Stimulated activated CD8-positive, alpha-beta memory T cell treated with anti-CD3 and anti-CD28 coated beads, Interleukin-12 subunit alpha, Interleukin-12 subunit beta, amount 100 ng/mL, for 24 hours (primary cell): ENCODE data around the gene EPAS1.

Experiments used
- DNase-seq: peaks from one replicate; pipeline ENCODE4 v3.0.0-alpha.2; 2020; ENCODE audit errors: extremely low read depth

The EPAS1 gene

DNA sequence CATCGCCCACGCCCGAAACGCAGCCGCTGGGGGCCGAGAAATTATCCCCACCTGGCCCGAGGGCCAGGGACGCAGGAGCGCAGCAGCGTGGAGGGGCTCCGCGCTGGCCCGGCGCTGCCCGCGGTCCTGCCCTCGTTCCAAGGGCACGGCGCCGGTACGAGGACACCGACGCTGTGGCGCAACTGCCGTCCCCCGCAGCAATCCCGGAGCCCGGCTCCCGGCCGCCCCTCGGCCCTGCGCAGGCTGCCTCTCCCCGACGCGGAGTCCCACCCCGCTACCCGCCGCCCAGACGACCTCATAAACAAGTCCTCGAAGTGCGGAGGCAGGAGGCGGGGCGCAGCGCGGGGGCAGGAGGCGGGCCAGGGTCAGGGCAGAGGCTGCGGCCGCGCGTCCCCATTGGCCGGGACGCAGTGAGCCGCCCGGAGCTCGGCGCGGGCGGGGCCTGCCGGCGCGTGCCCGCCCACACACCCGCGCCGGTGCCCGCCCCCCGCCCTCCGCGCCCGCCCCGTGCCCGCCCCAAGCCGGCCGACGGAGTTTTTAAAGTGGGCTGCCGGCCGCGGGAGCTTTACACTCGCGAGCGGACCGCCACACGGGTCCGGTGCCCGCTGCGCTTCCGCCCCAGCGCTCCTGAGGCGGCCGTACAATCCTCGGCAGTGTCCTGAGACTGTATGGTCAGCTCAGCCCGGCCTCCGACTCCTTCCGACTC lies at the start of gene EPAS1:
TSS of gene EPAS1 (plus strand) at position 568 of the 706 bp plus-strand sequence. CDS start 505 bp downstream, outside the sequence.
- DNase-seq, result peak; percentile 54

DNA sequence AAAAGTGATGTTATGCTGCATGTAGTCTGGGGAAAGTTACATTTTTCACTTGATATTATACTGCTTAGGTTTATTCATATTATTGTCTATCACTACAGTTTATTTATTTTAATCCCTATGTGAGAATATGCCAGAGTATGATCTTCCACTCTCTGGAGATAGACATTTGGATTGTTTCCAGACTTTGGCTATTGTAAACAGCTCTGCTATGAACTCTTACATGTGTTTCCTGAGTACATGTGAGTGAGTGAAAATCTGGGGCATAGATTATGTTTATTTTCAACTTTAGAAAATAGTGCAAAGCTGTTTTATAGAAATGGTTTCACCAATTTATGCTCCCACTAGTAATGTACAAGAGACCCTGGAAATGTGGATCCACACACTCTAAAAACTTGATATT lies 49.0 kb upstream of the EPAS1 start:
- DNase-seq, result no peak

DNA sequence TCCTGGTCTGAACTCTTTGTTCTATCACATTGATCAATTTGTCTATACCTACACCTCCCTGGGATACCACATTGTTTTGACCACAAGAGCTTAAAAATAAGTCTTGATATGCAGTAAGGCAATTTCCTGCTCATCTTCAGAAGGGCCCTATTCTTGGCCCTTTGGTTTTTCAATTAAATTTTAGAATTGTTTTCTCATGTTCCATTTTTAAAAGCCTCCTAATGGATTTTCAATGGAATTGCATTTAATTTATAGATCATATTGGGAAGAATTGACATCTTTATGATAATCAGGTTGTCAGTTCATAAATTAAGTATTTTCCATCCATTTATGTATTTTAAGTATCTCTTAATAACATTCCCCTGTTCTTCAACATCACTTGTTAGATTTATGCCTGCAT lies 47.6 kb upstream of the EPAS1 start:
- no peak for DNase-seq

DNA sequence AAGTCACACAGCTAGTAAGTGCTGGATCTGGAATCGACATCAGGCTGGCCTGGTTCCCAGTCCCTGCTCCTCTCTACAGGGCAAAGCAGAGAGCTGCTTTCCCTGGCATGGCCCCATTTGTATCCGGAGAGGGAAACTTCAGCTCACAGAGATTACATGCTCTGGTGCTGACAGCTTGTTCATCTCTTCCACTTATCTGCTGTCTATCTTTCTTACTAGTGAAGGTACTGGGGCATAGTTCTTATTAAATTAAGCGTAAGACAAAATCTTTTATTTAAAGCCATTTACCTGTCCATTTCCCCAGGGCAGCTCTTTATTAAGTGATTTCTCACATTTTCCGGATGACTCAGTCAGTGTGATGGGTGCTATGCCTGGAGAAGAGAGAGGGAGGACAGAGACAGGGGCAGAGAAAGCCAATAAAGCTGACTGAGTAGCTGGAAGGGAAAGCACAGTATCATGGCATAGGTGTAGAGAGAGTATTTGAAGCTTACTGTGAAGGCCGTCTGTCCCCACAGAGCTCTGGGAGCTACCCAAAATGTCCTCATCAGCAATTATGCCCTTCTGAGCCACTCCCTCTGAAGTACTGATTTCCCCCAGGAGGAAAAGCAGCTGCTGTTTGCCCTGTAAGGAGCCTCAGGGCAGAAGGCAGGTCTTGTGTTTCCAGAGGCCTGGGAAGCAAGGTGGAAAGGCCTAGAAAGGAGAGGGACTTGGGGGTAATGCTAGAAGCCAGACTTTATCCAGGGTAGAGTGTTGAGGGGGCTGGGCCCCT lies 44.1 kb upstream of the EPAS1 start:
- no peak for DNase-seq

DNA sequence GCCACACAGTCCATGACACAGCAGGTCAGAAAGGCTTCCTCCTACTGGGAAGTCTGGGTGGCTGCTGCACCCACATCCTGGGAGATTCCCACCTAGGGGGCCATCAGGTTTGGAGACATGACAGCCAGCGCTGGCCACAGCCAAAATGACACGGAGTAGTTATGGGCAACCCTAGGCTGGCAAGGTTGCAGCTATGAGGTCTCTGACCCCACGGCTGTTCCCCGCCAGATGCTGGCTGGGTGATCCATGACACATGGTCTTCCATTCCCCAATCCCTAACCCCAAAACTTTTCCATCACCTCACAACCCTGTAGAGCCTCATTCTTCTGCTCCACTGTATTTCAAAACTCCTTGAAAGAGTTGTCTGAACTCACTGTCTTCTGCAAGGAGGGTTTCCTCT lies 42.7 kb upstream of the EPAS1 start:
- DNase-seq, result no peak

DNA sequence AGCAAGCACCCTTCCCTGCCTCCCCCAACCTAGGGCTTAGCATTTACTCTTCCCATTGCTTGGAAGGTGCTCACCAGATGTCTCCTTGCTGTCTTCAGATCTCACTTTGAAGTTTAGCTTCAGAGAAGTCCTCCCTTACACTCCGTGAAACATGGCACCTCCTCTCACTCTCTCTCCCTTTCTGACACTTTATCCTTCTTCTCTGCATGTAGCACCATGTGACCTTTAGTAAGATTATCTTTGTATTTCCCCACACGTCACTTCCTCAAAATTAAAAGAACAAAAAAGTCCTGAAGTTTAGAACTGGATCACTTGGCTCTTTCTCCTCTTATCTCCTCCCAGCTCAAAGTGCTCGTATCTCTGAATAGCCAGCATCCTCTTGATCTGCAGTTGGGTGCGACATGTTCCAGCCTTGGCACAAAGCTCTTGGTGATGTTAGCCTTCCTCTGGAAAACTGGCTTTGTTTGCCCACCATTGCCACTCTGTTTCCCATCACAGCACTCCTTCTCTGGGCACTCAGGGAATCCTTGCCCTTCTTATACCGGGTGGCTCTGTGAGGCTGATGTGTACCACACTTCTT lies 40.6 kb upstream of the EPAS1 start:
- no peak for DNase-seq

DNA sequence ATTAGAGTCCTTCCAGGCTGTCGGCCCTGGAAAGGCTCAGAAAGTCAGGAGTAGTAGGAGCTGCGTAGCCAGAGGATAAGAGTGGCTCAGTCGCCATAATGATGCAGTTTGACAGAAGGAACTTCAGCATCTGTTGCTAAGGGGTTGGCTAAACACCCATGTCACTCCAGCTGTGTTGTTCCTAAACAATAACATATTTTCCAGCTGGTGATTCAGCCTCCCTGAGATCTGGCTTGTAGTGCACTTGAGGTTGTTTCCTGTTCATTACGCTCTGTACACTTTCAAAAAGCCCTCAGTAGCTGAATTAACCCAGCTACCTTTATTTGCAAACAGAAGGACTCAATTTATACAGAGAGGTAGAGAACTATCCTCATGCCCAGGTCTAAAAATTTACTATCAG lies 39.7 kb upstream of the EPAS1 start:
- DNase-seq, result no peak

DNA sequence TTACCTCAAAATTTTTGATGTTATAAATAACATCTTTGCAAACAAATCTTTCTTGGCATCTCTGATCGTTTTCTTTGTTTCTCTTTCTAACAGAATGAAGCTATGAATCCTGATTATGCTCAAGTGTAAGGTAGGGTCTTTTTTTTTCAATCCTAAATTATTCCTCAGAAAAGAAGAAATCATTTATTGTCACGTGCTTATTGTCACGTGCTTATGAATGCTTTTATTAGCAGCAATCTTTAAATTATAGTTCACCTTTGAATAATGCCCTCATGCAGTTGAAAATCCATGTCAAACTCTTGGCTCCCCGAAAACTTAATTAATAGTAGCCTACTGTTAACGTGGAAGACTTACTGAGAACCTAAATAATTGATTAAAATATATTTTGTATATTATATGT lies 39.2 kb upstream of the EPAS1 start:
- no peak for DNase-seq

DNA sequence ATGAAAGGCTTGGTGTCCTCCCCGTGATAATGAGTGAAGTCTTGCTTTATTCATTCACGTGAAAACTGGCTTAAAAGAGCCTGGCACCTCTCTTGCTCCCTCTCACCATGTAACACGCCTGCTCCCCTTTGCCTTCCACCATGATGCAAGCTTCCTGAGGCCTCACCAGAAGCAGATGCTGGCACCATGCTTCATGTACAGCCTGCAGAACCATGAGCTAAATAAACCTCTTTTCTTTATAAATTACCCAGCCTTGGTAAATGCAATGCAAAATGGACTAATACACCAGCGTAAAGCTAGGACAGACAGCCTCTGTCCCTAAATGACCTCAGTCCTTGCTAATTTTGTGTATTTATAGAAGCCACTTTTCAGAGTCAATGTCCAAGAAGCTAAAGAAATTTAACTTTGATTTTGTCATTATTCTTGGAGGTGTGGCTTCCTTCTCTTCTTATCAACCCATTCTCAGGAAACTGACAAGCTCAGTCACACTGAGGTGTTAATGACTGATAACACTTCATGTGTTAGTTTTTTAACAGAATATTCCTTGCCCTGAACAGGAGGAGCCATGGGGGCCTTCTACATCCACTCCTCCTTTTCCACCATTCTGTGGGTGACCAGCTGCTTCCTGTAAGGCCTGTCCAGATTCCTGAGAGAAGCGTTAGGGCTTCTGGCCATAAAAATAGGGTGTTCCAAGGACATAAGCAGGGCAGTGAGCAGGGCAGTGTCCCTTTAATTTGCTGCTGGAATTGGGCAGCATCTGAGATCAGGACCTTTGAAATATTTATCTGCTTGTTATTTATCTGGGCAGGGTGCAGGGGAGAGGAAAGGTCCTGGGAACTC lies 38.0 kb upstream of the EPAS1 start:
- DNase-seq, result no peak

DNA sequence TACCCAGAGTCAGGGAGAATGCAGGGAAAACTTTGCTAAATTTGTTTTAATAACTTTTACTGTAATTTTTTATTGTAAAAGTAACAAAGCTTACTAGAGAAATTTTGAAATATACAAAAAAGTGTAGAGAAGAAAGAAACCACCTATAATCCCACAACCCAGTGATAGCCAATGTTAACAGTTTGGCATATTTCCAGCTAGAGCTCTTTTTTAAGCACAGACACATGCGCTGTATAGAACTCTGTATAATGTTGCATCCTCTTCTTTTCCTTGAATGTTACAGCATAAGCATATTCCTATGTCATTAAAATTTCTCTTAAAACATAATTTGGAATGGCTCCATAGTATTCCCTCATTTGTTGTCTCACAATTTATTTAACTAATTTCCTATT lies 37.4 kb upstream of the EPAS1 start:
- DNase-seq, result no peak

DNA sequence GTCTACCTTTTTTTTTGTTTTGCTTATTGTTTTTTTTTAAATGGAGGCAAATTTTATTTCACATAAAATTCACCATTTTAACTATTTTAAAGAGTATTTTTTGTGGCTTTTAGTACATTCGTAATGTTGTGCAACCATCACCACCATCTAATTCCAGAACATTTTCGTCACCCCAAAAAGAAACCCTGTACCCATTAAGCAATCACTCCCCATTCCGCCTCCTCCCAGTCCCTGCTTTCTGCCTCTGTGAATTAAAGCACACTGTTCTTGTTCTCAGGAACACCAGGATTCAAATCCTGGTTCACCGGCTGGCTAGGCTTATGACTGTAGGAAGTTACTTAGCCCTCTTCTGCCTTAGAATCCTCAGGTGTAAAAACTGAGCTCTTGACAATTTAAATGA lies 36.9 kb upstream of the EPAS1 start:
- no peak for DNase-seq

DNA sequence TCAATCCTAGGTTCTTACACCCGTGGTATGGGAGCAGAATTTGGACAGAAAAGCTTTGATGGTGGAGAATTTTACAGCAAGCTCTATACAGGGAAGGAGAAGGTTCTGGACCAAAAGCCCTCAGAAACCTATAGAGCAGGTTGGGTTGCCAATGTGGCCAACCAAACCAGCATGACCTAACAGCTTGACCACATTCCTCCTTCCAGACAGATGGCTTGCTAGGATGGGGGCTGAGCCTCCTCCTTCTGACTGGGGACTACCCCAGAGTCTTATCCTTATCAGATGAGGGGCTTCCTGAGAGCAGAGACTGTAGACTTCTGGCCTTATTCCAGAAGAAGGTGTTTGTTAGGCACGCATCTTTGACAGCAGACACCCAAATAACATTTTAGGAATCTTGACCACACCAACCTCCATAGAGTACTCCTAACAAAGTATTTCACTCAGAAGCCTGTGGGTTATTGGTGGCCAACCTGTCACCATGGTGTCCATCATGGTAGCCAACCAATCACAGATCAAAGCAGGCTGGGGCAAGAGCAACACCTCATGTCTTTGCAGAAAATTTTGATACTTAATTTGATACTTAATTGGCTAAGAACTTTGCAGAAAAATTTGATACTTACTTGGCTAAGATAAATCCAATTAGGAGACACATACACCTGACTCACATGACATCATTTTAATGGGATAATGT lies 34.8 kb upstream of the EPAS1 start:
- no peak for DNase-seq

DNA sequence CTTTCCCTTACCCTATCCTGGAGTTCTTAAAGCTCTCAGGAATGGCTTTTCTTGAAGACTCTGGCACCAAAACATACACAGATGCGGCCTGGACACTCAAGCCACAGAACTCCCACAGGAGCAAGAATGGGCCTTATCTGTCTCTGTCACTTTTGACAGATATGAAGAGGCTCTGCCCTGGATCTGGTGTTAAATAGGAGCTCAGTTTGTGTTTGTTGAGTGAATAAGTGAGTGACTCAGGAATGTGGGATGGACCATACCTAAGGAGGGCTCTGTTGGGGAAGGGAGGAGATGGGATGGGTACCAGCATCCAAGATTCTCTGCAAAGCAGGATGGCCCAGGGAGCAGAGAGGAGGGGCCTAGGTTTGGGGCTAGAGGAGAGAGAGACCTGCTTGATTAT lies 33.9 kb upstream of the EPAS1 start:
- DNase-seq, result no peak

DNA sequence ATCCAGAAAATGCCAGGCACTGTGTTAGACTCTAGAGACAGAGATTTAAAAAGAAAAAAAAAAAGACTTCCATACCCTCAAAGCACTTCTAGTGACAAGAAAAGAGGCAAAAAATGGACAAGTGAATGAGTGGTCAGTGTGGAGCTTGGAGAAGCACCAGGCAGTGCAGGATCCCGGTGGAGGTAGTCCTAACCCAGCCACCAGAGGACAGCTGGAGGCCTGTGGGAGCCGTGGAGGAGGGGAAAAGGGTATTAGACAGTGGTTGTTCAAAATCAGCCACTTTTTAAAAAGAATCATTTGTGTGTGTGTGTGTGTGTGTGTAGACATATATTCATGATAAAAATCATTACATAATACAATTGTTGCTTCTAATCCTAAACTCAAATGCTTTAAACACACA lies 32.8 kb upstream of the EPAS1 start:
- no peak for DNase-seq

DNA sequence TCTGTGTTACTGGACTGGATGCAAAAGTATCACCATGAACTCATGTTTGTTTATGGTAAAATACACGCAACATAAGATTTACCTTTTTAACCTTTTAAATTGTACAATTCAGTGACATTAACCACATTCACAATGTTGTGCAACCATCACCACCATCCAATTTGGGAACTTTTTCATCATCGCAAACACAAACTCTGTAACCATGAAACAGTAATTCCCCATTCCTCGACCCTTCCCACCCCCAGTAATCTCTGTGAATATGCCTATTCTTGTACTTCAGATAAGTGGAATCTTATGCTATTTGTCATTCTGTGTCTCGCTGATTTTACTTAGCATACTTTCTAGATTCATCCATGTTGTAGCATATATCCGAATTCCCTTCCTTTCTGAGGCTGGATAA lies 31.1 kb upstream of the EPAS1 start:
- no peak for DNase-seq

DNA sequence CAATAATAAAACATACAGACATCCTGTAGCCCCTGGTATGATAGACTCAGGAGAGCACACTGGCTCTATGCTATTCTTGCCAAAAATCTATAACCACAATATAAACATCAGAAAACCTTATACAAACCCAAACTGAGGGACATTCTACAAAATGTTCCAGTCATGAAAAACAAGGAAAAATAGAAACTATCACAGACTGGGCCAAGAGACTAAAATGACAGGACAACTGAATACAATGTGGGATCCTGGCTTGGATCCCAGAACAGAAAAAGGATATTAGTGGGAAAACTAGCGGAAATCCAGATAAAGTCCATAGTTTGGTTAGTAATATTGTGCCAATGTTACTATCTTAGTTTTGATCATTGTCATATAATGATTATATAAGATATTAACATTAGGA lies 29.6 kb upstream of the EPAS1 start:
- DNase-seq, result no peak

DNA sequence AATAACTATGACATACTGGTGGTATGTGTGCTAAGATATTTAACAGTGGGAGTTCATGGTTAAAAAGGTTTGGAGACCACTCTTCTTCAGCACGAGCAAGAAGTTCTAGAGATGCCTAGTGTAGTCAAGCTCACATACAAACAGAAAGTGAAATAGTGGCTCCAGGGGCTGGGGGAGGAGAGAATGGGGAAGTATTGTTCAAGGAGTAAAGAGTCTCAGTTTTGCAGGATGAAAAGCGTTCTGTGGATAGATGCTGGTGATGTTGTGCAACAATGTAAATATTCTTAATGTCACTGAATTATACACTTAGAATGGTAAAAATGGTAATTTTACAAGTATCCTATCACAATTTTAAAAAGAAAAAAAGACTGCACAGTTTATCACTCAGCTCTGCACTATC lies 29.0 kb upstream of the EPAS1 start:
- no peak for DNase-seq

DNA sequence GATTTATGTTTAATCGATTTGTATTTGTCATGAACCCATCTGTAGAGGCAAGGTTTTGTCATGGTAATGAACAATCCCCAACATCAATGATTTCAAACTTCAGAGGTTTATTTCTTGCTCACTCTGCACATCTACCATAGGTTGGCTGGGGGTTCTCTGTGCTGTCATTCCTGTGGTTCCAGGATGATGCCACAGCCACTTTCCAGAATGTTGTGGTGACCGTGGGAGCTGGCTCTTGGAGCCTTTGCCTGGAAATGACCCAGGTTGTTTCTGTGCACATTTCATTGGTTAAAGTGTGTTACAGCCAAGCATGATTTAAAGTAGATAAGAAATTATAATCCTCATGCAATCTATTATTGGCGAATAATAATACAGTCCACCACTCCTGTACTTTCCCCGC lies 28.2 kb upstream of the EPAS1 start:
- DNase-seq, result no peak

DNA sequence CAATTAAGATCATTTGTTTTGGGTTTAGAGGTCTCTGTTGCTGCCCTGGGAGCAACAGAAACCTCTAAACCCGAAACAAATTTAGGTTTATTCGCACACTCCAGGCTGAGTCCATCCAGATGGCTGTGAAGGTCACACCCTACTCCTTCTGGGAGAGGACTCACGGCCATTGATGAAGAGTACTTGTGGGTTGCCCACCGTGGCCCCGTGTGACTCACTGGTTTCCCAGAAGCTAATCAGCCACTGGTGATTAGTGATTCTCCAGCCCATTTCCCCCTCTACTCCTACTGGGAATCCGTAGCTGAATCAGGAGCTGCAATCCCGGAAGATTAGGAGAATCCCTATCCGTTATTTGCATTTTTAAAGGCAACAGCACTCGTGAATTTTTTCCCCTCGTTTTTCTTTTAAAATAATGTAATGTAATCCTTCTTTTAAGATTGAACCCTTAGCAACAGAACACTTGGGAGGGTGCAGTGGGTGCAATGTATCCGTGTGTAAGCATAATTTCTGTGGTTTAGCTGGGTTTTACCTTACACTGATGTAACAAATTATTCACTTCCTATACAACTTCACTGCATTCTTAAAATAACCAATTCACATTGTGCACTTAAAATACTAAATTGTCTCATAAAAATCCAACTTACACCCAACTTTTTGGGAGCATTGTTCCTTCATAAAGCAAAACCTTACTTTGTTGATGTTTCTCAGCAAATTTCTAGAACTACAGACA lies 27.5 kb upstream of the EPAS1 start:
- DNase-seq, result no peak

DNA sequence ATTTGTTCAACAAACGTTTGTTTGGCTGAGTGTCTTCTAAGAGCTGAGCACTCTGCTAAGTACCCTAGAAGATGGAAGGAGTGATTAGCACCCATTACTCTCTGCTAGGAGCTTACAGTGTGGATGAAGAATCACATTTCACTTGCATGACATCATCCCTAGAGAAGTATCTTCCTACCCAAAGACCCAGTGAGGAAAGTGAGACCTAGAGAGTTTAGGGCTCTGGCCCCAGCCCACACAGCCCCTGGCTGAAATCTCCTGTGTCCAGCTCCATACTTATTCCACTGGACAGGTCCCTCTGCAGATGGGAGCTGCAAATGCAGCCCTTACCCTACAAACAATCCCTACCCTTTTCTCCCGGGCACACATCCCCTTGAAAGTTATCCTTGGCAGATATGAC lies 26.8 kb upstream of the EPAS1 start:
- DNase-seq, result no peak

DNA sequence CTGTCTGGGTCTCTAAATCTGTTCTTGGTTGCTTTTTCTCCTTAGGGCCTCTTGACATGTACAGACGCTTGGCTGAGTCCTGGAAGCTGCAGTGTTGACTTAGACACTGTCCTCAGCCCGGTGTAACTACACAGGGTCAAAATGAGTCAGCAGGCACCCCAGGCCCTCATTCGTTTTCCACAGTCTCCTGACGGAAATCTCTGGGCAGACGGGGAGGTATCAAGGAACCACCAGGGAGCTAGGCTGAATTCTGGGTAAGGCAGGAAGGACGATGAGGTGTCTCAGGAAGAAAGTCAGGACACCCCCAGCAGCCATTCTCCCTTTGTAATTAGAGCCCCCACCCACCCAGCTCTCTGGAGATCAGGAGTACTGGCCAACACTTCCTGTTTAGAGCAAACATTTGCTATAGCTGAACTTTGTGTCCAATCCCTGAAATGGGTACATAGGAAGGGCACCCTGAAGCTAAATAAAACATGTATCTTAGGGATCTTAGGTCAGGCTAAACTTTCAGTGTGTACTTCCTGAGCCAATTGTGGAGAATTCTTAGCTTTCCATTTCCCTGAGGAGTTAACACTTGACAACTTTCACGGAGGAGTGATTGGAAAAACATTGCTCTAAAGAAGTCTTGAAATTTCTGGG lies 23.9 kb upstream of the EPAS1 start:
- no peak for DNase-seq
